Activated CD4-positive, alpha-beta memory T cell treated with anti-CD3 and anti-CD28 coated beads for 36 hours (primary cell): Measurements from ENCODE around the gene CPNE7. TPM values are rescaled to one million over a fixed set of nuclear protein-coding genes. Genes with fewer than 3 reads are reported as not detected.

Source experiments
- CTCF ChIA-PET: fragments of 350-600 bp; sonication (Branson Sonifier 250); formaldehyde crosslinking; loops from one replicate; lab custom pipeline; 2021; ENCODE audit warnings: antibody characterized with exemption, inconsistent platforms; lab: Charles Lee
- POLR2A ChIA-PET: fragments of 350-600 bp; sonication (Branson Sonifier 250); formaldehyde crosslinking; loops from one replicate; lab custom pipeline; 2021; ENCODE audit warnings: antibody characterized with exemption; lab: Charles Lee
- DNase-seq: peaks from one replicate; pipeline ENCODE4 v3.0.0-alpha.2; 2020
- H3K27ac Mint-ChIP-seq: one replicate; pipeline ENCODE4 v1.8.0; 2021; ENCODE audit warnings: mixed read lengths
- H3K27me3 Mint-ChIP-seq: one replicate; pipeline ENCODE4 v1.8.0; 2021; ENCODE audit warnings: mixed read lengths
- H3K36me3 Mint-ChIP-seq: one replicate; pipeline ENCODE4 v1.8.0; 2021; ENCODE audit warnings: mixed read lengths
- H3K4me1 Mint-ChIP-seq: one replicate; pipeline ENCODE4 v1.8.0; 2021; ENCODE audit warnings: low read depth, mixed read lengths
- H3K4me3 Mint-ChIP-seq: one replicate; pipeline ENCODE4 v1.8.0; 2021; ENCODE audit warnings: mild to moderate bottlenecking, mixed read lengths
- H3K9me3 Mint-ChIP-seq: one replicate; pipeline ENCODE4 v1.8.0; 2021; ENCODE audit warnings: mixed read lengths
- intact Hi-C: fragments of 100-400 bp; cut with micrococcal nuclease; formaldehyde crosslinking; loops from one replicate; pipeline ENCODE4 v1.15.1; 2023
- total RNA-seq, 2 experiments: library from RNA; stranded (reverse); gene quantifications; one replicate each; pipeline ENCODE4 v1.2.3, GENCODE V29; 2021

CPNE7 gene
- 1 to 10 TPM; 6.2 to 7.1 TPM for total RNA-seq

DNA sequence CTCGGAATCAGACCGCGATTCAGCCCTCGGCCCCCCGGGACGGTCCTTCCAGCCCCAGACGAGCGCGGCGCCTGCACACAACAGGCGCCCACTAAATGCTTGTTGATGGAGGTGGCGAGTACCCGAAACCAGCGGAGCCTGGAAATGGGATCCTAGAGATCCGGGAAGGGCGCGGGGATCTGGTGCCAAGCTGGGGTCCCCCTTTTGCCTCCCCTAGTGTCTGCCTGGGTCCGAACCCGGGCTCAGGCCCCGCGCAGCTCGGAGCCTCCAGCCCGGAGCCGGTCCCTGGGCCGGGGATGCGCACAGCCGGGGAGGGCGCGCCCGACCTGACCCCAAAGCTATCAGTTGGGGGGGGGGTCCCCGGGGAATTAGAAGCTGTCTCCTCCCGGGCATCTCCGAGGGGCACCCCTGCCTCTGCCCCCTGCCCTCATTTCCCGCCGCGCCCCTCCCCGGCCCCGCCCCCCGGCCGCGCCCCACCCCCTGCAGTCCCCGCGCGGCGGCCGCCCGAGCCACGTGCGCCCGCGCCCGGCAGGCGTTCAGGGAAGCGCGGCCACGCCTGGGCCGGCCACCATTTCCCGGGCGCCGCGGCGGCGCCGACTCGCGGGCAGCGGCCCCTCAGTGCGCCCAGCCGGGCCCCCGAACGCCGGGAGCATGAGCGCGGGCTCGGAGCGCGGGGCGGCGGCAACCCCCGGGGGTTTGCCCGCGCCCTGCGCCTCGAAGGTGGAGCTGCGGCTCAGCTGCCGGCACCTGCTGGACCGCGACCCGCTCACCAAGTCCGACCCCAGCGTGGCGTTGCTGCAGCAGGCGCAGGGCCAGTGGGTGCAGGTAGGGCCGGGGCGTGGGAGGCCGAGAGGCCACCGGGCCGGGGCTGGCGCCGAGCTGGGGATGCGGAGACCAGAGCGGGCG lies at the start of gene CPNE7:
Gene CPNE7 (plus strand): TSS at position 512 of the 906 bp plus-strand sequence. CDS start 140 bp downstream, at position 652.
- CTCF ChIA-PET = interaction anchor here (1.1 to 1.7 kb wide), 4 partner anchors 10 to 124 kb away, joined by 3 to 8 read pairs (median 4); no protein-coding TSS in a partner anchor
- peaks cover 13% of the 10 kb centered on the region for H3K27me3 Mint-ChIP-seq
- intact Hi-C loops = loop anchor here (2.0 kb wide), 1 partner anchor 65 kb away; no protein-coding TSS in a partner anchor
- H3K36me3 Mint-ChIP-seq = no peaks in the 10 kb centered on the region
- peak within 1 kb of the TSS; percentile 46 for H3K4me3 Mint-ChIP-seq
- POLR2A ChIA-PET = interaction anchor here (0.9 to 1.6 kb wide), 2 partner anchors 9 to 10 kb away, joined by 3 to 5 read pairs; no protein-coding TSS in a partner anchor
- H3K9me3 Mint-ChIP-seq = no peaks in the 10 kb centered on the region
- DNase-seq = no peak
- peaks cover 3% of the 10 kb centered on the region for H3K4me1 Mint-ChIP-seq
- H3K27ac Mint-ChIP-seq = no peak within 1 kb of the TSS

DNA sequence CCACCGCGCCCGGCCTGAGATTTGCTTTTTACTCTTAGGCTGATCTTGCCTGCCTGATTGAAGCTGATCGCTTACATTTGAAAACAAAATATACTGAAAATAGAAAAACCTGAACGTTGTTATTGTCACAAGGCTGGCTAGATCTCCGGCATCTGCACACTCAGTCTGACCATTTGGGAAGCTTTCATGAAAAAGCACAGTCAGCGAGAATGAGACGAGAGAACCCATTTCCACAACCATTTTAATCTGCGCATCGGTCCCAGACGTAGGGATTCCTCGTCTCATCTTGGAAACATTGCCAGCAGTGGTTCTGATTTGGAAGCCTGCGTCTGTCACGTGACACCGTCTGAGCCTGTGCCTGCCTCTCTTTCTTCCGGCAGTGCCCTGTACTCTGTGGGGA lies 46.5 kb upstream of the CPNE7 start:
- intact Hi-C loops = no loop called here
- no peak for DNase-seq
- no peak overlapping the region for H3K27ac Mint-ChIP-seq
- POLR2A ChIA-PET = no interaction called here
- no peaks in the 10 kb centered on the region for H3K27me3 Mint-ChIP-seq
- peaks cover 3% of the 10 kb centered on the region for H3K4me1 Mint-ChIP-seq
- CTCF ChIA-PET = no interaction called here
- H3K36me3 Mint-ChIP-seq = peaks cover 41% of the 10 kb centered on the region
- H3K4me3 Mint-ChIP-seq = no peak overlapping the region
- no peaks in the 10 kb centered on the region for H3K9me3 Mint-ChIP-seq

DNA sequence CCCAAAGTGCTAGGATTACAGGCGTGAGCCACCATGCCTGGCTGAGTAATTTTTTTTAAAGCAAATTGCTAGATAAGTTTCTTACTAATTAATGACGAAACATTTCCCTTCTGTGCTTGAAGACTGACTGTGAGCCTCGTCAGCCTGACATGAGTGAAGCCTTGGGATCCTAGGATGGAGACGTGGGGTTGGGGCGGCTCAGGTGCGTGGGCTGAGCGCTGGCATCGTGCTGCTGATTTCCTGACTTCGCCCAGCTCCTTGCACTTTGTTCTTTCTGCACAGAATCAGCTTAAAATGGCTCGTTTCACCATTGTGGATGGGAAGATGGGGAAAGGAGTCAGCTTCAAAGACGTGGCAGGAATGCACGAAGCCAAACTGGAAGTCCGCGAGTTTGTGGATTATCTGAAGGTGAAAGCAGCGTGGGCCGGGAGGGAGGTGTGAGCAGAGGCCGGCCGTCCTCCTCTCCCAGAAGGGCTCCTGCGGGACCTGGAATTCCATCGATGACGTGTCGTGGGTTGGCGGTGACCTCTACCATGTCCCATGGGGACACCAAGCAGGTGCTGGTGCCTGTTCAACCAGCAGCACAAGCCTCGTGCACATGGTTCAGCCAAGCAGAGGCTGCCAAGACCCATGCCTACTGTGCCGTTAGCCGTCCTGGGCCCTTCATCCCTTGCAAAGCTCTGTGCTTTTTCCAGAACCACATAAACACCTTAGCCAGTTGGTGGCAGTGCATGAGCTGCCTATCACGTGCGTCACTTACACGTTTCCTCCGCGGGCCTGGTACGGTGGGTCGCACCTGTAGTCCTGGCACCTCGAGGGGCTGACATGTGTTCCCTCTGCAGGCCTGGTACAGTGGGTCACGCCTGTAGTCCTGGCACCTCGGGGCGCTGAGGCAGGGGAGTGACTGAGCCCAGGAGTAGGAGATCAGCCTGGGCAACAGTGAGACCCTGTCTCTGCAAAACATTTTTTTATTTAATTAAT lies 44.9 kb upstream of the CPNE7 start:
- no peak for DNase-seq
- CTCF ChIA-PET = no interaction called here
- H3K36me3 Mint-ChIP-seq = peaks cover 52% of the 10 kb centered on the region
- peaks cover 18% of the 10 kb centered on the region for H3K4me1 Mint-ChIP-seq
- no peak overlapping the region for H3K27ac Mint-ChIP-seq
- no peak overlapping the region for H3K4me3 Mint-ChIP-seq
- intact Hi-C loops = no loop called here
- POLR2A ChIA-PET = no interaction called here
- no peaks in the 10 kb centered on the region for H3K27me3 Mint-ChIP-seq
- H3K9me3 Mint-ChIP-seq = no peaks in the 10 kb centered on the region

DNA sequence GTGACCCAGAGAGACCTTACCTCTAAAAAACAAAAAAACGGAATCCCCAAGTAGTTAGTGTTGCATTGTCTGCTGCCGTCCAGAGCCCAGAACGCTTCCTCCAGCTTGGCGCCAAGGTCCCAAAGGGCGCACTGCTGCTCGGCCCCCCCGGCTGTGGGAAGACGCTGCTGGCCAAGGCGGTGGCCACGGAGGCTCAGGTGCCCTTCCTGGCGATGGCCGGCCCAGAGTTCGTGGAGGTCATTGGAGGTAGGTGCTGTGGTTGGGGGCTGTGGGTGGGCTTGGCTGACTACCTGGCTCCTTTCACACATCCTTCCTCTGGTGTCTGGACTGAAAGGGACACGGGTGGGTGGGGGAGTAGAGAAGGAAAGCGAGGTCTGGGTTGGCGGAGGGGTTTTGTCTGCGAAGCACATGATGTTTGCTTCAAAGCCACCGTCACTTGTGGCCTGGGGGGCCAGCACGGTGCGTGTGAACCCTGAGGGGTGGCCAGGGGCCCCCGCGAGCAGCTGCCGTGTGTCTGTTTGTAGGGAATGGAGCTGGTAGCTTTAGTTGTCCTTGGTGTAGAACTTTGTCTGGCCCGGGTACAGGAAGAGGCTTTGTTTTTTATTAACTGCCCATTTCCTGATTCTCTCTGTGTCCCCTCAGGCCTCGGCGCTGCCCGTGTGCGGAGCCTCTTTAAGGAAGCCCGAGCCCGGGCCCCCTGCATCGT lies 43.6 kb upstream of the CPNE7 start:
- Mint-ChIP-seq H3K4me1 (peaks cover 18% of the 10 kb centered on the region), H3K27ac (no peak overlapping the region), H3K36me3 (peaks cover 45% of the 10 kb centered on the region), H3K9me3 (no peaks in the 10 kb centered on the region), H3K27me3 (no peaks in the 10 kb centered on the region), H3K4me3 (no peak overlapping the region)
- intact Hi-C loops = no loop called here
- POLR2A ChIA-PET = no interaction called here
- CTCF ChIA-PET = no interaction called here
- DNase-seq = no peak

DNA sequence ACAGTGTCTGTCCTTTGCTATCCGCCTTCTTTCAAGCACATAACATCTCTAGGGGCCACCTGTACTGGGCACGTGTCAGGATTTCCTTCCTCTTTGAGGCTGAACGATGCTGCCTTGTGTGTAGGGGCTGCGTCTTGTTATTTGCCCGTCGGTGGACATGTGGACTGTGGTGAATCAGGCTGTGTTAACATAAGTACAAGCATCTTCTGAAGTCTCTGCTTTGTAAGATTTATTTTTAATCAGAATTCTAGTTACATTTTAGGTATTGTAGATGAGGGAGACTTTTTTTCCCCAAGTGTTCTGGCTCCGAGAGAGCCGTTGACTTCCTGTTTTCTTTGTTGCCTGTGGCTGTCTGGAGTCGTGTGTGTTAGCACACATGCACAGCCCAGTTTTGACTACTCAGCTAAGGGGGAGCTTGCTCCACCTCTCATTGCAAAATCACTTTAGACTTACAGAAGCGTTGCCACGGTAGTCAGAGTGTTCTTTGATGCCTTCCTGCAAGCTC lies 41.3 kb upstream of the CPNE7 start:
- H3K36me3 Mint-ChIP-seq = peaks cover 37% of the 10 kb centered on the region
- peaks cover 18% of the 10 kb centered on the region for H3K4me1 Mint-ChIP-seq
- ChIA-PET CTCF (interaction anchor here (1.6 kb wide), 1 partner anchor 23 kb away, joined by 4 read pairs; no protein-coding TSS in a partner anchor), POLR2A (interaction anchor here (0.6 kb wide), 1 partner anchor 33 kb away, joined by 3 read pairs; no protein-coding TSS in a partner anchor)
- intact Hi-C loops = no loop called here
- no peak overlapping the region for H3K4me3 Mint-ChIP-seq
- DNase-seq = peak; percentile 42
- peak overlapping the region; percentile 20 for H3K27ac Mint-ChIP-seq
- no peaks in the 10 kb centered on the region for H3K27me3 Mint-ChIP-seq
- no peaks in the 10 kb centered on the region for H3K9me3 Mint-ChIP-seq

DNA sequence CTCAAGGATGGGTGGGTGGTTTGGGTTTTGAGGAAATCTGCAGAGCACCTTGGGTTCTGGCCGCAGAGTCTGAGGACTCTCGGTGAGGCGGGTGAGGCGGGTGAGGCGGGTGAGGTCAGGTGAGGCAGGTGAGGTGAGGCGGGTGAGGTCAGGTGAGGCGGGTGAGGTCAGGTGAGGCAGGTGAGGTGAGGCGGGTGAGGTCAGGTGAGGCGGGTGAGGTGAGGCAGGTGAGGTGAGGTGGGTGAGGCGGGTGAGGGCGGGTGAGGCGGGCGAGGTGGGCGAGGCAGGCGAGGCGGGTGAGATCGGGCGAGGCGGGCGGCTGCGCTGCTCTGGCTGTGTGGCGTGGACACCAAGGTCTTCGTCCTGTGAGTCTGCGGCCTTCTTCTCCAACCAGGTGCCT lies 39.2 kb upstream of the CPNE7 start:
- intact Hi-C loops = no loop called here
- Mint-ChIP-seq H3K27ac (no peak overlapping the region), H3K36me3 (peaks cover 36% of the 10 kb centered on the region), H3K4me3 (no peak overlapping the region), H3K27me3 (no peaks in the 10 kb centered on the region), H3K4me1 (peaks cover 20% of the 10 kb centered on the region), H3K9me3 (no peaks in the 10 kb centered on the region)
- CTCF ChIA-PET = no interaction called here
- DNase-seq = no peak
- POLR2A ChIA-PET = no interaction called here

DNA sequence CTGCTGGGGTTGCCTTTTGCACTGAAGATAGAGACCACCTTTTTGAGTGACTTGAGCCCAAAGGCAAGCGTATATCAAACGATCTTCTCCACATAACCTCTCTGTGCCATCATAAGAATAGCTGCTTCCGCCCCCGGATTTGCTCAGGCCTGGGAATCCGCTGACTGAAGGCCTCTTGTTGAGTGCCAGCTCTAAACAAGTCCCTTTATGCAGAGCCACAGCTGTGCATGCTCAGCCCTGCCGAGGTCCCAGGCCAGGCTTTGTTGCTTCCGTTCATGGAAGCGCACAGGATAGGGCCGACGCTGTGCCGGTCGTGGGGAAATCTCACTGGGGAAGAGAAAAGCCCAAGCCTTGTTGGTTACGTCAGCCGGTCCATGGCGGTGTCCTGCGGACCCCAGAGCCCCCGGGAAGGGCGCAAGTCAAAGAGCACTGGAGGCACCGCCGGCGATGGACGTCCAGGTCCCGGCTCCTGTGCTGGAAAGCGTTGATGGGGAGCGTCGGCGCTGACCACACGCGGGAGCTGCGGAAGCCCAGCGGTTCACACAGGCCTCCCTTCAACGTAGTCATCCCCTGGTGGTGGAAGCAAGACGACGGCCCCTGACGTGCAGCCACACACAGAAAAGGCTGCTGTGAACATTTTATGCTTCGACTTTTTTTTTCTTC lies 38.5 kb upstream of the CPNE7 start:
- CTCF ChIA-PET = no interaction called here
- no peak overlapping the region for H3K4me3 Mint-ChIP-seq
- DNase-seq = no peak
- intact Hi-C loops = no loop called here
- no peak overlapping the region for H3K27ac Mint-ChIP-seq
- peaks cover 21% of the 10 kb centered on the region for H3K4me1 Mint-ChIP-seq
- H3K9me3 Mint-ChIP-seq = no peaks in the 10 kb centered on the region
- POLR2A ChIA-PET = no interaction called here
- peaks cover 33% of the 10 kb centered on the region for H3K36me3 Mint-ChIP-seq
- H3K27me3 Mint-ChIP-seq = no peaks in the 10 kb centered on the region

DNA sequence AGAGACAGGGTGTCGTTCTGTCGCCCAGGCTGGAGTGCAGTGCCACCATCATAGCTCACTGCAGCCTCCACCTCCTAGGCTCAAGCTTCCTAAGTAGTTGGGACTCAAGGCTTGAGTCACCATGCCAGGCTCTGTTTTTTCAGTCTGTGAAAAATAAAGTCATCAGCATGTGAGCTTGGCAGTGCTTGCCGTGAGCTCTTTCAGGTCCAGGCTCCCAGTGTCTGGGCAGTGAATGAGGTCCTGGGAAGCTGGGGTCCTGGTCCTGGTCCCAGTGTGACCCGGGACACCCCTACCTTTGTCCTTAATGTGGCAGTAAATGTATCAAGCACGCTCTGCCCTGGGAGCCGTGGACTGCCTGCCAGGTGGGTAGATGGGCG lies 38.0 kb upstream of the CPNE7 start:
- Mint-ChIP-seq H3K27ac (no peak overlapping the region), H3K4me1 (peaks cover 21% of the 10 kb centered on the region), H3K27me3 (no peaks in the 10 kb centered on the region), H3K4me3 (no peak overlapping the region), H3K9me3 (no peaks in the 10 kb centered on the region), H3K36me3 (peaks cover 30% of the 10 kb centered on the region)
- no peak for DNase-seq
- ChIA-PET POLR2A (no interaction called here), CTCF (no interaction called here)
- intact Hi-C loops = no loop called here

DNA sequence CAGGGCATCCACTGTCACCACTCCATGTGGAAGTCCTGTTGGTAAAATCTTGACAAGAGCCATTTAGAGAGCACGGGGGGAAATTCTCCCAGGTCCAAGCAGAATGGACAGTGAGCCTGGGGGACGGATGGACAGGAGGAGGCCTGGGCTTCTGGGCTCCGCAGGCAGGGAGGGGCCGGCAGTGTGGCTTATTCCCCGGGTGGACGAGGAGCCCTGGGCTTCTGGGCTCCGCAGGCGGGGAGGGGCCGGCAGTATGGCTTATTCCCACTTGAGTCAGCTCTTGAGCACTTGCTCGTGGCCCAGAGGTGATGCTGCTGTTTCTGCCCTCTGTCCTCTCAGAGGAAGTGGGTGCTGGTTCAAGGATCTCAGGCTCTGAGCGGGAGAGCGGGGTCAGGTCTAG lies 37.3 kb upstream of the CPNE7 start:
- peaks cover 26% of the 10 kb centered on the region for H3K36me3 Mint-ChIP-seq
- CTCF ChIA-PET = no interaction called here
- no peaks in the 10 kb centered on the region for H3K9me3 Mint-ChIP-seq
- DNase-seq = no peak
- H3K27ac Mint-ChIP-seq = no peak overlapping the region
- peaks cover 21% of the 10 kb centered on the region for H3K4me1 Mint-ChIP-seq
- no peaks in the 10 kb centered on the region for H3K27me3 Mint-ChIP-seq
- POLR2A ChIA-PET = no interaction called here
- no peak overlapping the region for H3K4me3 Mint-ChIP-seq
- intact Hi-C loops = no loop called here

DNA sequence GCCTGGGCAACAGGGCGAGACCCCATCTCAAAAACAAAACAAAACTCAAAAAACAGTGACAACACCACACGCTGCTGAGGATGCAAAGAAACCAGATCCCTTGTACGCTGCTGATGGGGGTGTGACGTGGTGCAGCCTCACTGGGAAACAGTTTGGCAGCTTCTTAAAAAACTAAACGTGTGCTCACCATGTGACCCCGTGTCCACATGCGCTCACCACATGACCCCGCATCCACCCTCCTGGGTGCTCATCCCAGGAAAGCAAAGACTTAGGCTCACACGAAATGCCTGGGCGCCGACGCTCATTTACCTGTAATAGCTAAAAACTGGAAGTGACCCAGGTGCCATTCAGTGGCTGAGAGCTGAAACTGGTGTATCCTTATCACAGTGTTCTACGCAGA lies 35.0 kb upstream of the CPNE7 start:
- H3K4me1 Mint-ChIP-seq = peaks cover 3% of the 10 kb centered on the region
- POLR2A ChIA-PET = interaction anchor here (0.7 kb wide), 1 partner anchor 216 kb away, joined by 3 read pairs; no protein-coding TSS in a partner anchor
- H3K27ac Mint-ChIP-seq = no peak overlapping the region
- H3K9me3 Mint-ChIP-seq = no peaks in the 10 kb centered on the region
- no peak overlapping the region for H3K4me3 Mint-ChIP-seq
- DNase-seq = no peak
- intact Hi-C loops = no loop called here
- no peaks in the 10 kb centered on the region for H3K27me3 Mint-ChIP-seq
- CTCF ChIA-PET = interaction anchor here (1.7 kb wide), 1 partner anchor 16 kb away, joined by 8 read pairs; no protein-coding TSS in a partner anchor
- peaks cover 9% of the 10 kb centered on the region for H3K36me3 Mint-ChIP-seq

DNA sequence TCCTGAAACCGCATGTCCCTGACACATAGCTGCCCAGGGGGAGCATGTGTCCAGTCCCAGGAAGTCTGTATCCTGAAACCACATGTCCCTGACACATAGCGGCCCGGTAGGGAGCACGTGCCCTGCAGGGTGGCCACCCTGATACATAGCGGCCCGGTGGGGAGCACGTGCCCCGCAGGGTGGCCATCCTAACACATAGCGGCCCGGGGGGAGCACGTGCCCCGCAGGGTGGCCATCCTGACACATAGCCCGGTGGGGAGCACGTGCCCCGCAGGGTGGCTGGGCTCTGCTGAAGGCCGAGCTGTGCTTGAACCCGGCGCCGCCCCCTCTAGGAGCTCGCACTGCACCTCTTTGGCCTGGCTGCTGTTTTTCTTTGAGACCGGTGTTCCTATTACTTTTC lies 33.8 kb upstream of the CPNE7 start:
- CTCF ChIA-PET = interaction anchor here (1.3 kb wide), 1 partner anchor 15 kb away, joined by 3 read pairs; no protein-coding TSS in a partner anchor
- Mint-ChIP-seq H3K27me3 (no peaks in the 10 kb centered on the region), H3K4me3 (no peak overlapping the region), H3K36me3 (peaks cover 11% of the 10 kb centered on the region), H3K9me3 (no peaks in the 10 kb centered on the region), H3K27ac (no peak overlapping the region), H3K4me1 (peaks cover 3% of the 10 kb centered on the region)
- POLR2A ChIA-PET = no interaction called here
- no peak for DNase-seq
- intact Hi-C loops = no loop called here
